MG63 (cell line): ENCODE data around the gene MCOLN2. TPM values are rescaled to one million over a fixed set of nuclear protein-coding genes. Genes with fewer than 3 reads are reported as not detected.
"Not testable (repeated sequence)": the region's sequence is repeated elsewhere in the genome, so short reads cannot be mapped to it uniquely, and the experiment has no call there.

ENCODE experiments used
- DNase-seq: peaks from one replicate; pipeline ENCODE4 v3.0.0-alpha.2; 2020
- H3K27me3 ChIP-seq: fragments of 250-450 bp; sonication (Bioruptor Pico); 2 replicates; pipeline ENCODE4 v1.5.1; 2020; ENCODE audit warnings: mild to moderate bottlenecking, moderate library complexity
- H3K36me3 ChIP-seq: fragments of 250-450 bp; sonication (Bioruptor Pico); 2 replicates; pipeline ENCODE4 v1.5.1; 2020; ENCODE audit warnings: mild to moderate bottlenecking, moderate library complexity
- H3K4me3 ChIP-seq: fragments of 250-450 bp; sonication (Bioruptor Pico); 2 replicates; pipeline ENCODE4 v1.5.1; 2020; ENCODE audit warnings: mild to moderate bottlenecking, moderate library complexity
- H3K9me3 ChIP-seq: fragments of 250-450 bp; sonication (Bioruptor Pico); 2 replicates; pipeline ENCODE4 v1.5.1; 2020; ENCODE audit warnings: mild to moderate bottlenecking, moderate library complexity
- total RNA-seq: library from RNA; depleted of rRNA; stranded (reverse); fragments of >200 nt; shearing (Covaris generic); gene quantifications from 2 replicates; pipeline ENCODE4 v1.2.3, GENCODE V29; 2014; ENCODE audit warnings: low replicate concordance

The MCOLN2 gene
- total RNA-seq, 1 experiment from 2014 or later: 2.8 TPM

DNA sequence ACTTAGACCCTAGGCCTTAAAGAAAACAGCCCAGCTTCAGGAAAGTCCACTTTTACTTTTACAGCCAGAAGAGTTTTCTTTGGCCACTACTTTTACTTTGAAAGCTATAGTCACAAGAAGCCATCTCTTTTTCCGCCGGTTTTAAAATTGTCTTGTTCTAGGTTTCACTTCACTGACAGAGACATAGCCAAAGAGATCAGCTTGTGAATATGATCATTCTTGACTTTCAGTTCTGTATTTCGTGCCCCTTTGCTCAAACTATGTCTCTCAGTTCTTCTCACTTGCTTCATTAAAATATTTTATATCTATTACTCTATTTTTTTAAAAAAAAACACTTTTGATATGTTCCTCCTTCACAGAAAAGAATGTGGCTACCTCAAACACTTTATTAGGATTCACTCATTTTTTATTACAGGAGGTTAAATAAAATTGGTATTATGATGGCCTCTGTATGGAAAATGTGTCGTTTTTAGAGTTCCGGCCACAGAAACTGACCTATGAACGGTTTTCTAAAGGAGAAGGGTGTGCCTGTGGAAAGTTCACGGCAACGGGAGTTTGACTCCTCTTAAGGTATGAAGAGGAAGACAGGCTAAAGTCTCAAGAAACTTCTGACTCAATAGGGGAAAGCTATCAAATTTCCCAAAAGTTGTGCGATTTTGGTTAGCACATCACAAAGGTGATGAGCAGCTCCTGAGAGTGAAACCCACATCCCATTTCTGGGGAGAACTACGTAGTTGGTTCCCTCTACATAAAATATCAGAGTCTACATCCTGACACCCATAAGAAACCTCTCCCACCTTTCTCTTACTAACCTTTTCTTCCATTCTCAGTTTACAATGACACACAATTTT, 1.2 kb downstream of the MCOLN2 start:
- H3K9me3 ChIP-seq: no peaks in the 10 kb centered on the region
- peaks cover 16% of the 10 kb centered on the region for H3K27me3 ChIP-seq
- no peak for DNase-seq
- H3K4me3 ChIP-seq: no peak overlapping the region
- no peaks in the 10 kb centered on the region for H3K36me3 ChIP-seq

DNA sequence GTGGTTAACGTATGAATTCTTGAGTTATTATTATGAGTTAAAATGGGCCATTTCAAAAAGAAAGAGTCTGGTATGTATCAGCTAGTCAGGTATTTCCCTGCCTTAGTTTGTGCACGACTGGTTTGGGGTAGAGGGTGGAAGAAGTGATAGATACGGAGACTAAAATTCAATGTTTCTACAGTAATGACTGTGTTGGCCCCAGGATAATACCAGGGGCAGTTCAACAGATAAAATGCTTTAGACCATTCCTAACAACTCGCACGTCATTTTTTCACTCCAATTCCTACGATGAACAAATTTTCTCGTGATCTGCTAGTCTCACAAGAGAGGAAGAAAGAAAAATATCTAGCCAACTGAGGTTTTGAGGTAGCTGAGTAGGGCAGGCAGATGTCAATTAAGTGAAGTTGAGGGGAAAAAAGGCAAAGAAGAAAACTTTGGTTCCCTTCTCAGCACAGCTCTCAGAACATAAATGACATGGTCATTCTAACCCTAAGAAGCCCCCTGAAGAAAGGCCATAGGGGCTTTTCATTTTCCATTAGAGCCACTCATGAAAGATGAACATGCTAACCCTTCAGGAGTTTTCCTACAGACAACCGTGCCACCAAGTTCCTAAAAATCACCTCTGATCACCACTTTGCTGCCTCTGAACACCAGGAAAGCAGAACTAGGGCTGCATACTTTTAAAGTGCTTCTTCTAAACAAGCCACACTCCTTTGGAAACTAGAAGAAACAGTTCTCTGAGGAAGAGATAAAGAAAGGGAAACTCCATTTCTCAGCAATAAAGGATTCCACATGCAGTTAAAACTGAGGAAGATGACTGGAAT, 5.6 kb downstream of the MCOLN2 start:
- Histone ChIP-seq H3K36me3 (no peaks in the 10 kb centered on the region), H3K27me3 (no peaks in the 10 kb centered on the region), H3K9me3 (no peaks in the 10 kb centered on the region), H3K4me3 (no peak overlapping the region)
- DNase-seq: no peak

DNA sequence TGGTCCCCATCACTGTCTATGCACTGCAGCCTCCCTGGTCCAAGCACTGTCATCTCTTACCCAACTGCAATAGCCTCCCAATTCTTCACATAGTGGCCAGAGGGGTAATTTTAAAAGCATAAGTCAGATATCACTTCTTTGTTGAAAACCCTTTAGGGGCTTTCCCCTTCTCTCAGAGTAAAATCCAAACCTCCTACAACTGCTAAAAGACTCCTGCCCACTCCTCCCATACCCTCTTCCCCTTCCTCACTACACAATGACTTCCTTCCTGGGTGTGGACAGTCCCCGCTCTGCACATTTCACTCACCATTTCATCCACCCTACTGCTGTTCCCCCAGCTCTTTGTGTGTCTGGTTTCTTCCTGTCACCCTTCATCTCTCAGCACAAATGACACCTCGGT, 8.3 kb downstream of the MCOLN2 start:
- H3K36me3 ChIP-seq: no peaks in the 10 kb centered on the region
- no peak for DNase-seq
- H3K9me3 ChIP-seq: no peaks in the 10 kb centered on the region
- H3K27me3 ChIP-seq: no peaks in the 10 kb centered on the region
- no peak overlapping the region for H3K4me3 ChIP-seq

DNA sequence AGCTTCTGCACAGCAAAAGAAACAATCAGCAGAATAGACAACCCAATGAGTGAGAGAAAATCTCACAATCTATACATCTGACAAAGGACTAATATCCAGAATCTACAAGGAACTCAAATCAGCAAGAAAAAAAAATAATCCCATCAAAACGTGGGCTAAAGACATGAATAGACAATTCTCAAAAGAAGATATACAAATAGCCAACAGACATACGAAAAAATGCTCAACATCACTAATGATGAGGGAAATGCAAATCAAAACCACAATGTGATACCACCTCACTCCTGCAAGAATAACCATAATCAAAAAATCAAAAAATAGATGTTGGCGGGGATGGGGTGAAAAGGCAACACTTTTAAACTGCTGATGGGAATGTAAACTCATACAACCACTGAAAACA, 10.4 kb downstream of the MCOLN2 start:
- DNase-seq, H3K36me3 ChIP-seq, H3K9me3 ChIP-seq, H3K4me3 ChIP-seq, H3K27me3 ChIP-seq: not testable (repeated sequence)

DNA sequence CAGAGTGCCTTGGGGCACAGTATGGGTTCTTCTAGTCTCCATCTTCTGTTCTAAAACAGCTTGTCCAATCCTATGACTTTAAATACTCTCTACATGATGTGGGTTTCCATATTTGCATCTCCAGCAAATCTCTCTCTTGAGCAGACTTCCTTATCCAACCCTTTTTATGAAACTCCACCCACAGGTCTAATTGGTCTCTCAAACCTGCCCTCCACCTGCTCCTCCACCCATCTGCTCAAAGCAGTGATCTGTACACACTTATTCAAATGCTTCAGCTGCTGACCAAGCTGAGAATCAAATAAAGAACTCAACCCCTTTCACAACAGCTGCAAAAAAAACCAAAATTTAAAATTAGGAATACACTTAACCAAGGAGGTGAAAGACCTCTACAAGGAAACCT, 11.5 kb downstream of the MCOLN2 start:
- no peak for DNase-seq
- Histone ChIP-seq H3K9me3 (no peaks in the 10 kb centered on the region), H3K4me3 (no peak overlapping the region), H3K27me3 (no peaks in the 10 kb centered on the region), H3K36me3 (no peaks in the 10 kb centered on the region)

DNA sequence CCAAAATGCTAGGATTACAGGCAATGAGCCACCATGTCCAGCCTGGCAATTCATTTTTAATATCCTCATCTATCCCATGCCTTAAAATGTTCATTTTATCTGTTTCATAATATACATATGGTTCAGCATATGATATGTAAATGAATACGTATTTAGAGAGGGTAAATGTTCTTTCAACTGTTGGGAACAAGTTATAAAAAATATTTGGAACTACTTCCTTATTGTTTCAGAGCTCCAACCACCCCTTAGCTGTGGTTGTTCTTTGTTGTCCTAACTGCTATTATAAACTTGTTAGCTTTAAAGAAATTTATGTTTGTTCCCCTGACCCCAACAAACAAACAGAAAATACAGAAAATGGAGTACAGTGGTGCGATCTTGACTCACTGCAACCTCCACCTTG, 14.5 kb downstream of the MCOLN2 start:
- no peak for DNase-seq
- H3K9me3 ChIP-seq: peaks cover 6% of the 10 kb centered on the region
- H3K4me3 ChIP-seq: no peak overlapping the region

DNA sequence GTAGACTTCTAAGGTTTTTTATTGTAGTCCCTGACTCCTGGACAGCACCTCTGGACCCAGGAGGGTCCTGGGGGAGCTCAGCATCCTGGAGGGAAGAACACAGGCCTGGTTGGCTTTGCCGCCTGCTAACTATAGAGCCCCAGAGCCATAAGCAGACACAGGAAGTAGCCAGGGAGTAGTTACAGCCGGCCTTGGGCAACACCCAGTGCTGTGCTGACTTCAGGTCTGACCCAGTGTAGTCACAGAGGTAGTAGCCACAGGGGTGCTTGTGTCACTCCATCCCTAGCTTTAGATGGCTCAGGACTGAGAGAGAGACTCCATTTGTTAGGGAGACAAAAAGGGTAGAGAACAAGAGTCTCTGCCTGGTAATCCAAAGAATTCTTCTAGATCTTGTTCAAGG, 21.9 kb downstream of the MCOLN2 start:
- peaks cover 6% of the 10 kb centered on the region for H3K9me3 ChIP-seq
- no peak for DNase-seq
- H3K4me3 ChIP-seq: no peak overlapping the region
- H3K27me3 ChIP-seq: no peaks in the 10 kb centered on the region
- H3K36me3 ChIP-seq: no peaks in the 10 kb centered on the region

More for the DNA sequence above, 14.5 kb downstream of the MCOLN2 start:
- Histone ChIP-seq H3K36me3 (no peaks in the 10 kb centered on the region), H3K27me3 (no peaks in the 10 kb centered on the region)

DNA sequence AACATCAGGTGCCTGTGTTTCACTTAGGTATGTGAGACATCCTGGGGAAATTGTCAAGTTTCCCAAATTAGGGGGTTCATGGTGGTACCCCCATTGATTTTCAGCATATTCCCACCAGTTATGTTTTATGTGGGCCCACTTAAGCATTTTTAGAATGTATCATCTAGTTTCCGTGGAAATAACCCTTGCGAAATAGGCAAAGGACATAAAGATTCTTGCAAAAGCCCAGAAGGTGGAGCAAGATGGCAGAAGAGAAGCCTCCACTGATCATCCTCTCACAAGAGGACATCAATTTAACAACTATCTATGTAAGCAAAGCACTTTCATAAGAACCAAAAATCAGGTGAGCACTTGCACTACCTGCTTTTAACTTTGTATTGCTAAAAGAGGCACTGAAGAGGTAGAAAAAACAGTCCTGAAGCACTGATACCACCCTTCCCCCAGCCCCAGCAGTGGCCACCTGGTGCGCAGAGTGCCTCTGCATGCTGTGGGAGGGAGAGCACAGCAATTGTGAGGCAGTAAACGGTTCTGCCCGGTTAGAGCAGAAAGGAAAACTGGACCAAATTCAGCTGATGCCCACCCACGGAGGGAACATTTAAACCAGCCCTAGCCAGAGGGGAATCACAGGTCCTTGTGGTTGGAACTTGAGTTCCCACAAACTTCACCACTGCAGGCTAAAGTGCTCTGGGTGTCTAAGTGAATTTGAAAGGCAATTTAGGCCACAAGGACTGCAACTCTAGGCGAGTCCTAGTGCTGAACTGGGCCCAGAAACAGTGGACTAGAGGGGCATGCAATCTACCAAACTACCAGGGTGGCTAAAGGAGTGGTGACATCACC, 23.2 kb downstream of the MCOLN2 start:
- Histone ChIP-seq H3K36me3 (no peaks in the 10 kb centered on the region), H3K4me3 (no peak overlapping the region), H3K27me3 (no peaks in the 10 kb centered on the region), H3K9me3 (no peaks in the 10 kb centered on the region; the same call in 1 of the 2 replicates)
- no peak for DNase-seq

DNA sequence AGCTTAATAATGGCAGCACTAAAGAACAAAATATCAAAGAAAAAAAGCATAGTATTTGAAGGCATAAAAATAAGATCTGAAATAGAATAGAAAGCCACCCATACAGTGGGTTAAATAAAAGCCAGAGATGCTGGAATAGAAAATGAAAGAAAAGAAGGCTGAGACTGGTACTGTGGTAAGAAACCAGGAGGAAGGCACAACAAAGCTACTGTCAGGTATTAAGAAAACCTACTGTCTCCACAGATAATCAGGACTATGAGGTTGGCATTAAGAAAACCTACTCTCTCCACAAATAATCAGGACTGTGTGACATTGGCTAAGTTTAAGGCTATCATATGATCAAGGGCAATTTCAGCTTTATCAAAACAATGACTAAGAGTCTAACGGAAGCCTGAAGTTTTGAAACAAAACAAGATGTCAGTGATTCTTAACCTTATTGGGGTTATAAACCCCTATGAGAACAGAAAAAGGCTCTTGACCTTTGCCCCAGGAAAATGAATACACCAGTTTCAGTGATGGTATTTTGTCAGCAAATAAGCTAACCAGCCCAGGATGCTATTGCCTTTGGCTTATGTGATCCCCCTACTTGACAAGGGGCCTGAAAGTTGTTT, 24.4 kb downstream of the MCOLN2 start:
- no peaks in the 10 kb centered on the region; the same call in 1 of the 2 replicates for H3K9me3 ChIP-seq
- no peaks in the 10 kb centered on the region for H3K36me3 ChIP-seq
- no peak overlapping the region for H3K4me3 ChIP-seq
- no peaks in the 10 kb centered on the region for H3K27me3 ChIP-seq
- no peak for DNase-seq

DNA sequence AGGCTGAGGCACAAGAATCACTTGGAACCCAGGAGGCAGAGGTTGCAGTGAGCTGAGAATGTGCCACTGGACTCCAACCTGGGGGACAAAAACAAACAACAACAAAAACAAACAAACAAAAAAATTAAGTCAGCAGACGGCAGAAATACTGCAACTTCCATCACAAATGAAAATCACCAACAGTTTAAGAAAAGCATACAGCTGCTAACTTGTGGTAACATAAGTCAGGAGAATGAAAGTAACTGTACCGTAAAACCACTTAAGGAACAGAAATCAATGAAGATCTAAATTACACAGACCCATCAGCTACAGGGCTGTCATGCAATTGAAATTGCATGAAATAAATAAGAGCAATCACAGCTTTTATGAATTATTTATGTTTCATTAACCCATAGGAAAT, 25.0 kb downstream of the MCOLN2 start:
- Histone ChIP-seq H3K9me3 (no peaks in the 10 kb centered on the region; the same call in 1 of the 2 replicates), H3K27me3 (no peaks in the 10 kb centered on the region), H3K36me3 (no peaks in the 10 kb centered on the region), H3K4me3 (no peak overlapping the region)
- no peak for DNase-seq

DNA sequence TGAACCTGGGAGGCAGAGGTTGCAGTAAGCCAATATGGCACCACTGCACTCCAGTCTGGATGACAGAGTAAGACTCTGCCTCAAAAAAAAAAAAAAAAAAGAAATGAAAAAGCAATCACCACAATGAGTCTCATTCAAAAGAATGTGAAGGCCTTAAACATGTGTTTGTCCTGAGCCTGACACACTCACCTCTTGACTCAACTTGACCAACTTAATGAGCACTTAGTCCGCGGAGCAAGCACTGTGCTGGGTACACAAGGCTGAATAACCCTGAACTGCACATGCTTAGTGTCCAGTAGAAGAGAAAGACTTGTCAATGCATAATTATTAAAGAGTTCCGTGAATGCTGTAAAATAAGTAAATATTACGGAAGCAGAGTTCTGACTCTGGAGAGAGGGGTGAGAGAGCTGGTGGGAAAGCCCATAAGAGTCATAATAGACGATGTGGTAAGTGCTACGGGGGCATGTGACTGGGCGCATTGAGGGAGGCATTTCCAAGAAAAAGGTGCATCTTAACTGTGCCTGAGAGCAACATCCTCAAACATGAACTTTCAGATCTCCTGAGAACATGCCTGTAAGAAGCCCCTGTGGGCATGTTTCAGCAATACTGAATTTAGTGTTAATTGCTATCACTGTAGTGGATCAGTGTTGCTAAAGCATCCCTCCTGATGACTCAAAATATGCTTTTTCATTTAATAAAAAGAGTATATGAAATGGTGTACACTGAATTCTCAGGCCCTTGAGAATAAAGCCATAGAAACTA, 27.2 kb downstream of the MCOLN2 start:
- no peak for DNase-seq
- Histone ChIP-seq H3K9me3 (no peaks in the 10 kb centered on the region), H3K36me3 (no peaks in the 10 kb centered on the region), H3K27me3 (no peaks in the 10 kb centered on the region), H3K4me3 (no peak overlapping the region)

DNA sequence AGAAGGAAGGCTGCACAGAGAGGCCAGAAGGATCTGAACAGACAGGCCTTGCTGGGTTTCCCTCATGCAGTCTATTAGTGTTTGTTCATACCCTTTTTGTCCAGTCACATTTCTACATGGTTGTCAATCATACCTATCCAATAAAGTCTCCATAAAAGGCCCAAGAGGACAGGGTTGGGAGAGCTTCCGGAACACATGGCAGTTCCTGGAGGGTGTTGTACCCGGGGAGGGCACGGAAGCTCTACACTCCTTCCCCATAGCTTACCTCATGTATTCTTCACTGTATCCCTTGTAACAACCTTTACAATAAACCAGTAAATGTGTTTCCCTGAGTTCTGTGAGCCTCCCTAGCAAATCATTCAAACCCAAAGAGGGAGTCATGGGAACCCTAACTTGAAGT, 28.0 kb downstream of the MCOLN2 start:
- no peaks in the 10 kb centered on the region for H3K36me3 ChIP-seq
- H3K27me3 ChIP-seq: no peaks in the 10 kb centered on the region
- H3K9me3 ChIP-seq: no peaks in the 10 kb centered on the region
- no peak overlapping the region for H3K4me3 ChIP-seq
- no peak for DNase-seq

DNA sequence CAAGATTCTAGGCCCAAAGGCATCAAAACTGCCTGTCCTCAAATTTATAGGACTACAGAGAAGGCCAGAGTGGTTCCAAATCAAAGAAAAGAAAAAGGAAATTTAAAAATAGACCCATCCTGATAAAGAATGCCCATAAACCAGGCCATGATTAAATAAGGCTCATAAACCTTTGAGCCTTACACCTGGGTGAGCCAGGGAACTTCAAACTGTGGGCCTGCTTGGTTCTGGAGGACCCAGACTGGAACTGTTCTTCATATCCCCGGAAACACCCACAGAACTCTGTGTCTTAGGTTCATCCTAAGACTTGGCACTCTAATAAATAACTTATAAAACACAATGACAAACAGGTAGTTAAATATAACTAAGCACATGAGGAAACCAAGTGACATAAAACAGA, 28.8 kb downstream of the MCOLN2 start:
- Histone ChIP-seq H3K9me3 (no peaks in the 10 kb centered on the region), H3K4me3 (no peak overlapping the region)
- no peak for DNase-seq

DNA sequence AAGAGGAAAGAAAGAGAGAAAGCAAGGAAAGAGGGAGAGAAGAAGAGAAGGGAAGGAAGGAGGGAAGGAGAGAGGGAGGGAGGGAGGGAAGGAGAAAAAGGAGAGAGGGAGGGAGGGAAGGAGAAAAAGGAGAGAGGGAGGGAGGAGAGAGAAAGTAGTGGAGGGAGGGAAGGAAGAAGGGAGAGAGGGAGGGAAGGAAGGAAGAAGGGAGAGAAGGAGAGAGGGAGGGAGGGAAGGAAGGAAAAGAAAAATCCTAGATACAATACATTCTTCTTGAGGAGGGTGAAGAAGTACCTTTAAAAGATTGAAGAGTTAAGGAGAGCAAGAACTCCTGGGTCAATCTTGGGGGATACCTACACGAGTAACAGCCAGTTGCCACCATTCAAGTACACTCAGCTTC, 29.2 kb downstream of the MCOLN2 start:
- DNase-seq: no peak
- Histone ChIP-seq H3K4me3 (no peak overlapping the region), H3K27me3 (no peaks in the 10 kb centered on the region), H3K9me3 (no peaks in the 10 kb centered on the region), H3K36me3 (no peaks in the 10 kb centered on the region)

More for the DNA sequence above, 28.8 kb downstream of the MCOLN2 start:
- Histone ChIP-seq H3K27me3 (no peaks in the 10 kb centered on the region), H3K36me3 (no peaks in the 10 kb centered on the region)

DNA sequence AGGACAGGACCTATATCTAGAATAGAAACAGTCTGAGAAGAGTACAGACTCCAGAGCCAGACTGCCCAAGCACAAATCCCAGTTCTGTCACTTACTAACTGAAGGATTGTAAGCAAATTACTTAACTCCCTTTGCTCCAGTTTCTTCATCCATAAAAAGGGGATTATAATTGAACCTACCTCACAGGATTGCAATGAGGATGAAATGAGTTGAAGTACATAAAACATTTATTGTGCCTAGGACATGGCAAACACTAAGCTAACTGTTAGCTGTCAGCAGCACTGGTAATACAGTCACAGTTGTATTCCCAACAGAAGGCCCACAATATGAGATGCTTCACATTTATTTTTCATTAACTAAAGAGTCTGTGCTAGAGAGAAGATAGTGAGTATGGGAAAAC, 33.9 kb downstream of the MCOLN2 start:
- DNase-seq: no peak
- Histone ChIP-seq H3K4me3 (no peak overlapping the region), H3K36me3 (no peaks in the 10 kb centered on the region), H3K9me3 (no peaks in the 10 kb centered on the region), H3K27me3 (no peaks in the 10 kb centered on the region)

DNA sequence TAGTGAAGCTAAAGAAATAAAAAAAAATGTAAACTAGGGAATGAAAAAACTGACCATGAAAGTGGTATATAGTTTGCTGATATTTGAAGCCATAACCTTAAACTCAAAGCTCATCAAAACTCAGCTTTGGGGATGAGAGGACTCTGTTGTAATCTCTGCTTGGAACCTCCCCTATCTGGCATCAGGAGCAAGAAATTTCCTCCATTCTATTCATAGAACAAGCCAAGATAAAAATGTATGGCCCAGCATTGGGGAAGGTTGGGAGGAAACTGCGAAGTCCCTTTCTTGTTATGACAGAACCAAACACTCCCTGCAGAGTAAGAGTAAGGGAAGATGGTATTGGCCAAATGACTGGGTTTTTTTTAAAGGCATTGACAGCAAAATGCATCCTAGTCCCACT, 35.6 kb downstream of the MCOLN2 start:
- Histone ChIP-seq H3K4me3 (no peak overlapping the region), H3K27me3 (no peaks in the 10 kb centered on the region), H3K9me3 (no peaks in the 10 kb centered on the region), H3K36me3 (no peaks in the 10 kb centered on the region)
- no peak for DNase-seq
